Adipocyte (in vitro differentiated cells): ENCODE data around the gene DUSP7.
"Not testable (repeated sequence)": the region's sequence is repeated elsewhere in the genome, so short reads cannot be mapped to it uniquely, and the experiment has no call there.

ENCODE experiments used
- DNase-seq: peaks from one replicate; pipeline ENCODE4 v3.0.0-alpha.2; 2015; ENCODE audit warnings: low read depth
- H3K27me3 ChIP-seq: replicated peaks from 2 replicates; pipeline ENCODE4 v1.7.0; 2013; ENCODE audit warnings: mild to moderate bottlenecking, low read length, moderate library complexity; ENCODE audit not compliant: control insufficient read depth, insufficient read depth
- H3K36me3 ChIP-seq: 2 replicates; pipeline ENCODE4 v1.7.0; 2013; ENCODE audit warnings: low read length, mild to moderate bottlenecking, moderate library complexity; ENCODE audit not compliant: control insufficient read depth, insufficient read depth, severe bottlenecking
- H3K4me1 ChIP-seq: 2 replicates; pipeline ENCODE4 v1.7.0; 2013; ENCODE audit warnings: mild to moderate bottlenecking, low read length, moderate library complexity; ENCODE audit not compliant: control insufficient read depth, insufficient read depth
- H3K4me3 ChIP-seq: 2 replicates; pipeline ENCODE4 v1.7.0; 2013; ENCODE audit warnings: mild to moderate bottlenecking, low read length, moderate library complexity
- H3K9ac ChIP-seq: 2 replicates; pipeline ENCODE4 v1.7.0; 2013; ENCODE audit warnings: mild to moderate bottlenecking, low read length, moderate library complexity
- H3K9me3 ChIP-seq: 2 replicates; pipeline ENCODE4 v1.7.0; 2013; ENCODE audit warnings: mild to moderate bottlenecking, low read length, moderate library complexity; ENCODE audit not compliant: control insufficient read depth

Gene DUSP7

DNA sequence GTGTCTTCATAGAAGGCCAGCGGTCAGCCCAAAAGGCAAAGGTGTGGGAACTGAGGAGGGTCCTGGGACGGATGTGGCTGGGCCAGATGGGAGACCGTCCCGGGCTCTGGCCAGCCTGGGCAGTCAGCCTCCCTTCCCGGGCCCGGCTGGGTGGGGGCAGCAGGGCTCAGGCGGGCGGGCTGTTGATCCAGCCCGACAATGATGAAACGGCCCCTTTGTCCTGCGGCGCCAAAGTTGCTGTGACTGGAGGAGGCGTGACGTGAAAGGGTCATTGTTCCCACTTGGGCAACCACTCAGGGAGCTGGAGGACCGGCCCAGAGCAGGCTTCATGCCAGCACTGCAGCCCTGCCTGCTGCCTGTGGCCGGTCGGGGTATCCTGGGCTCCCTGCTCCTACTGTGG is 16.5 kb downstream of the DUSP7 start:
- no peak overlapping the region for H3K9ac ChIP-seq
- H3K9me3 ChIP-seq = no peaks in the 10 kb centered on the region
- H3K4me1 ChIP-seq = no peaks in the 10 kb centered on the region
- H3K4me3 ChIP-seq = no peak overlapping the region
- DNase-seq = no peak
- H3K27me3 ChIP-seq = no peaks in the 10 kb centered on the region
- no peaks in the 10 kb centered on the region for H3K36me3 ChIP-seq

DNA sequence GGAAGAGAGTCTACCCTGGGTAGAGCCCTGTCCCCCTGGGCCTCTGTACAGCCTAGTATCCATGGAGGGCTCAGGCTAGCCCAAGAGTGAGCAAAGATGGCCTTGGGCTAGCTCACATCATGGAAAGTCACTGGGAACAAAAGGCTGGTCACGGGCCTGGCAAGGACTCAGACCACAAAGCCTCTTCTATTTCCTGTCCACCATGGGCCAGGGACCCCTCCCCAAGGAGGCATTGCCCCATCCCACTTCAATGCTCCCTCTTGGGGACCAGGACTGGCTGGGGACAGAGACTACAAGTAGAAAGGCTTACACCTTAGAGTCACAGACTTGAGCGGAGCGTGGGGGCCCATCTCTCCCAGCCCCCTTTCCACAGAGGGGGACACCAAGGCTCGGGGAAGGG is 16.9 kb downstream of the DUSP7 start:
- Histone ChIP-seq H3K27me3 (no peaks in the 10 kb centered on the region), H3K4me1 (no peaks in the 10 kb centered on the region), H3K4me3 (no peak overlapping the region), H3K9me3 (no peaks in the 10 kb centered on the region), H3K9ac (no peak overlapping the region), H3K36me3 (no peaks in the 10 kb centered on the region)
- no peak for DNase-seq

DNA sequence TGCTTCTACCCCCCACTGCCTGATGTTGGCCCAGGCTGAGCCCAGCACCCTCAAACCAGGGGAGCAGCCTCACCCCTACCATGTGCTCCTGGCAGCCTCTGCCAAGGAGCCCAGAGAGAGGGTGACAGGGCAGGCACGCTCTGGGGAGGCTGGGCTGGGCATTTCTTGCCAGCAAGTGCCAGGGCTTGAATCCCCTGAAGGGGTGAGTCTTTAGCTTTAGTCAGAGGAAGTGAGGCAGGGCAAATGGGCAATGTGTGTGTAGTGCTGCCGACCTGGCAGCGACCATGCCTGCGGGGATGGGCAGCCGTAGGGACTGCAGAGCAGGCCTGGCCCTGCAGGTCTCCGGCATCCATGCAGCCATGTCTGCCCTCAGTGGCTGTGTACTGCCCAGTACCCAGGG is 18.1 kb downstream of the DUSP7 start:
- H3K4me3 ChIP-seq = no peak overlapping the region
- H3K9ac ChIP-seq = no peak overlapping the region

DNA sequence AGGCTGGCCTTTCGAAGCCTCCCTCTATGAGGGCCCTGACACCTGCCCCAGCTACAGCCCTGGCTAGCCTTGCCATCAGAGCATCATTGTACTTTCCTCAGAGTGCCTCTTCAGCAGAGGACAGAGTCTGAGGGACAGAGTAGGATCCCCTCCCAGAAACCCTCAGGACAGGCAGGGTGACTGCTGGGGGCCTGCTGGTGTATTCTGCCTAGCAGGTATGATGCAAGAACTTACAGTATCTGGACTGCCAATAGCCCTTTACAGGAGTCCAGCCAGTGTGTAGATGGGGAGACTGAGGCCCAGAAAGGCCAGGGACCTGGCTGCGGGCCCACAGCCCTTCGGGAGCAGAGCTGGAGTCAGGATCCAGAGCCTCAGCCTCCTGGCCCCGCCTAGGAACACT is 19.1 kb downstream of the DUSP7 start:
- Histone ChIP-seq H3K36me3 (no peaks in the 10 kb centered on the region), H3K4me1 (no peaks in the 10 kb centered on the region), H3K4me3 (no peak overlapping the region), H3K9me3 (peaks cover 3% of the 10 kb centered on the region), H3K27me3 (no peaks in the 10 kb centered on the region), H3K9ac (no peak overlapping the region)
- no peak for DNase-seq

More for the DNA sequence above, 18.1 kb downstream of the DUSP7 start:
- no peaks in the 10 kb centered on the region for H3K36me3 ChIP-seq
- peaks cover 2% of the 10 kb centered on the region for H3K9me3 ChIP-seq
- H3K4me1 ChIP-seq = no peaks in the 10 kb centered on the region
- no peak for DNase-seq
- no peaks in the 10 kb centered on the region for H3K27me3 ChIP-seq

DNA sequence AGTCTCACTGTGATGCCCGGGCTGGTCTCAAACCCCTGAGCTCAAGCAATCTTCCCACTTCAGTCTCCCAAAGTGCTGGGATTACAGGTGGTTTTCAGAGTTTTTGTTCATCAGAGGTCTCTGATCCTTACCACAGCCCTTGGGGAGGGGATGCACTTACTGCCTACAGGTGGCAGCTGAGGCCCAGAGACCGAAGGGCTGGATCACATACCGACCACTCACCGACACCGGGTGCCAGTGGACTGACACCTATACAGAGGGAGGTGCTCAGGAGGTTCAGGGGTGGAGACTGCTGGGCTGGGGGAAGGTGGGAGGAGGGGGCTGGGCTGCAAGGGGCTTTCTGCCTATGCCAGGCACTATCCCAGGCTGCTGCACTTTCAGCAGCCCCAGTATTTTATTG is 19.5 kb downstream of the DUSP7 start:
- H3K9ac ChIP-seq = no peak overlapping the region
- H3K4me1 ChIP-seq = no peaks in the 10 kb centered on the region
- DNase-seq = no peak
- peaks cover 7% of the 10 kb centered on the region for H3K9me3 ChIP-seq
- no peaks in the 10 kb centered on the region for H3K27me3 ChIP-seq
- no peaks in the 10 kb centered on the region for H3K36me3 ChIP-seq
- H3K4me3 ChIP-seq = no peak overlapping the region

DNA sequence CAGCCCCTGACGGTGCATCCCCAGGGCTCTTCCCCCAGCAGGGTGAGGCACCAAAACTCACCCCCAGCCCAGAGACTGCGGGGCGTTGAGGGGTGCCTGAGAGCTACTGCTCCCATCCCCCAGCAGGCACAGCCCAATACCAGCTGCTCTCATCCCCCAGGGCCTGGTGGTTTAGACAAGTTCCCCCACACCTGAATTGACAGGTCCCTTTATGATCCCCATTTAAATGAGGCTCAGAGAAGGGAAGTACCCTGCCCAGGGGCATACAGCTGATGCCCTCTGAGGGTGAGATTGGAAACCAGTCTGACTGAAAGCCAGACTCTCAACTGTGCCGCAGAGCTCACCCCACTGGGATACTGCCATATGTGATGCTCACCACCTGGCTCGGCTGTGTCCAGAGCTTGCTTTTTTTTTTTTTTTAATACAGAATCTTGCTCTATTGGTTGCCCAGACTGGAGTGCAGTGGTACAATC is 20.1 kb downstream of the DUSP7 start:
- H3K9ac ChIP-seq = no peak overlapping the region
- no peaks in the 10 kb centered on the region for H3K27me3 ChIP-seq
- H3K4me3 ChIP-seq = no peak overlapping the region
- H3K4me1 ChIP-seq = no peaks in the 10 kb centered on the region
- H3K9me3 ChIP-seq = peaks cover 13% of the 10 kb centered on the region
- H3K36me3 ChIP-seq = no peaks in the 10 kb centered on the region
- no peak for DNase-seq

DNA sequence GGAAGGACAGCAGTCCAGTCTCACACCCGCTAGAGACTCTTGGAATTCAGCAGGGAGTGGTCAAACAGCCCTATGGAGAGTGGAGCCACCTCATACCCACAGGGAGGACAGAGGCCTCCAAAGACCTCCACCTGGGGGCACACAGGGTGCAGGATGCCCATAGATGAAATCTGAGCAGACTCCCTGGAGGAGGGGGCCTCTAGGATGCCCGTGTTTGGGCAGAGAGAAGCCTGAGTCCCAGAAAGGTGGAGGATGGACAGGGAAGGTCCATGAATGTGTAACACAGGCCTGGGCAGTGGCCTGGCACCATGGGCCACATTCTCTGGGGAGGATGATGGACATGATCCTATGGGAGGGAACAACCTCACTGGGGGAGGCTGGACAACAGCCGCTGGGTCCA is 21.7 kb downstream of the DUSP7 start:
- no peak overlapping the region for H3K4me3 ChIP-seq
- no peak overlapping the region for H3K9ac ChIP-seq
- H3K36me3 ChIP-seq = no peaks in the 10 kb centered on the region
- DNase-seq = no peak
- H3K27me3 ChIP-seq = no peaks in the 10 kb centered on the region
- H3K4me1 ChIP-seq = no peaks in the 10 kb centered on the region
- peaks cover 19% of the 10 kb centered on the region for H3K9me3 ChIP-seq

DNA sequence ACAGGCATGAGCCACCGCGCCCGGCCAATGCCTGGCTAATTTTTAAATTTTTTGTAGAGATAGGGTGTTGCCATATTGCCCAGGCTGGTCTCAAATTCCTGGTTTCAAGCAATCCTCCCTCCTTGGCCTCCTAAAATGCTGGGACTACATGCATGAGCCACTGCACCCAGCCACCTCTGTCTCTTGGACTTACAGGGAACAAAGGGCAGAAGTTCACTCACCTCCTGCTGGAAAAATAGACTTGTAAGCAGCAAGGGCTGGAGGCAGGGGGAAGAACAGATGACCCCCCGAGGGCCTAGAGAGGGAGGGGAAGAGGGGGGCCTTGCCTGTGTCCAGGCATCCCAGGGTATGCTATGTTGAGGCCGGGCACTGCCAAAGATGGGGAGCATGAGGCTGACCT is 22.2 kb downstream of the DUSP7 start:
- H3K4me1 ChIP-seq = no peaks in the 10 kb centered on the region
- no peak for DNase-seq
- H3K9me3 ChIP-seq = peaks cover 19% of the 10 kb centered on the region
- H3K36me3 ChIP-seq = no peaks in the 10 kb centered on the region
- H3K27me3 ChIP-seq = no peaks in the 10 kb centered on the region
- H3K4me3 ChIP-seq = no peak overlapping the region
- no peak overlapping the region for H3K9ac ChIP-seq

DNA sequence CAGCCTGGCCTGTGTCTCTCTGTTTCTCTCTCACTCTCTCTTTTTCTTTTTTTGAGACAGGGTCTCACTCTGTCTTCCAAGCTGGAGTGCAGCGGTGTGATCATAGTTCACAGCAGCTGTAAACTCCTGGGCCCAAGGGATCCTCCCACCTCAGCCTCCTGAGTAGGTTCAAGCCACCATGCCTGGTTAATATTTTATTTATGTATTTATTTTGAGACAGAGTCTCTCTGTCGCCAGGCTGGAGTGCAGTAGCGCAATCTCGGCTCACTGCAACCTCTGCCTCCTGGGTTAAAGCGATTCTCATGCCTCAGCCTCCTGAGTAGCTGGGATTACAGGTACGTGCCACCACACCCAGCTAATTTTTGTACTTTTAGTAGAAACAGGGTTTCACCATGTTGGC is 22.6 kb downstream of the DUSP7 start:
- H3K27me3 ChIP-seq, H3K9ac ChIP-seq, H3K36me3 ChIP-seq, H3K4me1 ChIP-seq, H3K4me3 ChIP-seq, DNase-seq: not testable (repeated sequence)
- H3K9me3 ChIP-seq = peaks cover 19% of the 10 kb centered on the region

DNA sequence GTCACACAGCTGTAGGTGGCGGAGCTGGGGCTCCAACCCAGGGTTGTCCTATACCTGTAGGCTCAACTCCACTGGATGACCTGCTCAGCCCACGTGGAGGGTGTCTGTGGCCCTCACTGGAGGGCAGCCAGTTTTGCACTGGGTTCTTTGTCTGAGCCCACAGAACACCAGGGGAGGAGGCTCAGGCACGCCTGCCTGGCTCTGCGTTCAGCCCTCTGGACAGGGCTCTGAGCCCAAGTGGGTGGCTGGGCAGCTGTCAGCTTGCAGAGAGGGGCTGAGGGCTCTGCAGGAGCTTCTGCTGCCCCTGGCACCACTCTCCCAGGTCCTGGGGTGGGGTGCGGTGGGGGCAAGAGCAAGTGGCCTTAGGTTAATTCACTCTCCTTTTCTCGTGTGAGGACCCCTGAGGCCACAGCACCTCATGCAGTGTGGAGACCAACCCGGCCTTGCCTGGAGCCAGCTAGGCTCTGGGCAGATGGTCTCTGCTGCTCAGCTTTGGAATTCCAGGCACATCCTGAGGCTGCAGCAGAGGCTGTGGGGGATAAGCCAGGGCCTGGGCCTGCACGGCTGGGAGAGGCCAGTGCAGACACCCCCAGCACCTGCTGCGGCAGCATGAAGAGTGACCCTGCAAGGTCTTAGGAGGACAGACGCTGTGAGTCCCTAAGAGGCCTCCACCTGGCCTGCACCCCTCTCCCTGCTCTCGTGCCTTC is 23.5 kb downstream of the DUSP7 start:
- Histone ChIP-seq H3K9me3 (peaks cover 19% of the 10 kb centered on the region), H3K27me3 (no peaks in the 10 kb centered on the region), H3K9ac (no peak overlapping the region), H3K4me3 (no peak overlapping the region), H3K4me1 (no peaks in the 10 kb centered on the region), H3K36me3 (no peaks in the 10 kb centered on the region)
- DNase-seq = no peak

DNA sequence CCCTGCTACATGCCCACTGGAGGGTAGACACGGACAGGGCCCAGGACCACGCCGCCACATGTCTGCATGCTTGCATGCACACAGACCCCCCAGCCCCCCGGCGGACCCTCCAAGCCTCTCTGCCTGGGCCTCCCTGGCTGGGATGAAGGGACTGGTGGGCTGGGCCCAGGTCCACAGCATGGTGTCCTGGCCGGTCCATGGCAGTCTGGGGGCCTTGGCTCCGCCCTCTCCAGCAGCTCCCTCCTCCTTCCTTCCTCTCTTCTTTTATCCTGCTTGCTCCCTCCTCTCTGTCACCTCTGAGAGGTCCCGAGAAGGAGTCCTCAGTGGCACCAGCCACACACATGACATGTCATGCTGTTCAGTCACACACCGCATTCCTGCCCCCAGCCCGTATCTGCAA is 24.5 kb downstream of the DUSP7 start:
- Histone ChIP-seq H3K4me3 (no peak overlapping the region), H3K36me3 (no peaks in the 10 kb centered on the region), H3K27me3 (no peaks in the 10 kb centered on the region), H3K4me1 (no peaks in the 10 kb centered on the region), H3K9me3 (peaks cover 19% of the 10 kb centered on the region), H3K9ac (no peak overlapping the region)
- no peak for DNase-seq

DNA sequence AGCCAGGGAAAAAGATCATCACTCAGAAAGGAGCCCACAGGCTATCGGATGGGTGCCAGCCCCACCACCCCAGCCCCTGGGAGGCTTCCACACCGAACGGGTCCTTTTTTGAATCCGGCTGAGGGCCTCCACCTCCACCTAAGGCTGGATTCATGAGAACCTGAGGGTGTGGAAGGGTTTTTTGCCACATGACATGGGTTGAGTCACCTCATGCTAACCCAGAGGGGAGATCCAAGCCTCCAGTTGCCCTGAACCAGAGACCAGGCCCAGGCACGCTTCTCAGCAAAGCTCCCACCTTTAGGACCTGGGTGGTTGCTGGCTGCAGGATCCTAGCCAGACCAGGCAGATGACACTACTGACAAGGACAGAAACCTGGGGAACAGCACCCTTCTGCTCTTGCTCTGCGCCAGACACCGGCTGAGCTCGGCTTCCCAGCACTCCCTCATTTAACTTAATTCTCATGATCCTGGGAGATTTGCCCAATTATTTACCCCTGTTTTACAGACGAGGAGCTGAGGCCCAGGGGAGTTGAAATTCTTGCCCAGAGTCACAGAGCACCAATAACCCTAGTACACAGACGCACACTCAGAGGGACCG is 25.6 kb downstream of the DUSP7 start:
- Histone ChIP-seq H3K36me3 (no peaks in the 10 kb centered on the region), H3K4me1 (no peaks in the 10 kb centered on the region), H3K9me3 (peaks cover 19% of the 10 kb centered on the region), H3K4me3 (no peak overlapping the region), H3K9ac (no peak overlapping the region), H3K27me3 (no peaks in the 10 kb centered on the region)
- DNase-seq = no peak
